HG03520 (cell line): ENCODE results near the gene CCDC191.

Experiments used
- ATAC-seq: cut with Tn5 transposase; IDR thresholded peaks from one replicate; pipeline ENCODE4 v1.9.1; 2021; ENCODE audit warnings: mild to moderate bottlenecking, moderate library complexity; ENCODE audit not compliant: unreplicated experiment

CCDC191 gene

GRCh38 chr3:113966172-113966571 lies 90.2 kb downstream of the CCDC191 start:
- ATAC-seq = no peak

DNA sequence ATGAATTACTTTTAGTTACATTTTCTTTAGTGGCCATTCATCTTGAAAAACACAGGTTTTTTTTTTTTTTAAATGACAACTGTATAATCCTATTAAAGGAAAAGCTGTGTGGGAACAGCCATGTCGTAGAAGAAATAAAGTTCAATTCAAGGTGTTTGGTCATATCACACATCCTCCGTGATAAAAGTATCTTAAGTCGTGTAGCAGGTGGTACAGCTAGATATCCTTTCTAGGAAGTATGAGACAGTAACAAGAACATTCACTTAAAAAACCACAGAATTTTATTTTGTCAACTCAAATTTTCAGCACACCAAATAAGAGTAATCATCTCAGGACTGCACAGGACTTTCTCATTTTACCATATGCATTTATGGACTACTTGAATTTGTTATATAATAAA lies 92.4 kb downstream of the CCDC191 start:
- ATAC-seq = no peak

DNA sequence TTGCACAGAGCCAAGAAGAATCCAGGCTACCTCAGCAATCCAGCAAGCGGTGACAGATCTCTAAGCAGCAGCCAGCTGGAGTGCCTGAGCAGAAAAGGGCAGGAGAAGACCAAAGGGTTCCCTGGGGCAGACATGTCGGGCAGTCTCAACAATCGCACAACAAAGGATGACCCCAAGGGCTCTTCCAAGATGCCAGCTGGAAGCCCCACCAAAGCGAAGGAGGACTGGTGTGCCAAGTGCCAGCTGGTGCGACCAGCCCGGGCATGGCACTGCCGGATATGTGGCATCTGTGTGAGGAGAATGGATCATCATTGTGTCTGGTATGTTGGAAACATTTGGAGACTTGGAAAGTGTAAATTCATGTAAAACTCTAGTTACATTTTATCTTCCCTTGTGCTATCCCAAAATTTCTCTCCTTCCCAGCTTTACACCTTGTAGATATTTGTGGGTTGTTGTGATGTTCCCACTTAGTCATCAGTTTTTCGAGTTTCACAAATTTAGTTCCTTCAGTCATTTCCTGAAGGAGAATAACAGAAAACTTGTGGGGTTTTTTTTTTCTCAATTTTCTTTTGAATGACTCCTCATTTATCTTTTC lies 102.1 kb downstream of the CCDC191 start:
- ATAC-seq = no peak

DNA sequence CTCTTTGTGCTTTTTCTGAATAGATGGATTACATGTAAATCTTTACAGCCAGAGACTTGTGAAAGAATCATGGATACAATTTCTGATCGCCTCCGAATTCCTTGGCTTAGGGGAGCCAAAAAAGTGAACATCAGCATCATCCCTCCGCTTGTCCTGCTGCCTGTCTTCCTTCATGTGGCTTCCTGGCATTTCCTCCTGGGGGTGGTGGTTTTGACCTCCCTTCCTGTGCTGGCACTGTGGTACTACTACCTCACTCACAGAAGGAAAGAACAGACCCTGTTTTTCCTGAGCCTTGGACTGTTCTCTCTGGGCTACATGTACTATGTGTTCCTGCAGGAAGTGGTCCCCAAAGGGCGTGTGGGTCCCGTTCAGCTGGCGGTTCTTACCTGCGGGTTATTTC lies 102.6 kb downstream of the CCDC191 start:
- no peak for ATAC-seq

DNA sequence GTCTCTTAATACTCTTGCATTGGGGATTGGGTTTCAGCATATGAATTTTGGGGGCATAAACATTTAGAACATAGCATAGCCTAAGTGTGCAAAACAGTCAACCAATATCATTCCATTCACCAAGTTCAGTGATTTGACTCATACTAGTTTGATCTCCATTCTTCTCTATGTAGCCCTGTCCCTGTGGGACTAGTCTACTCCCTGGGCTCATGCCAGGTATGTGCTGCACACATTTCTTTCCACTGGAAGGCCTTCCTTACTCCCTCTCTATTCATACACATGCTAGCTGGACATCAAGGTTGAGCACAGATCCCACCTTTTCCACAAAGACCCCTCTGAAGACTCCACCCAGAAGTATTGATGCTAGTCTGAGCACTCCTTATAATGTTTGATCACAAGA lies 103.4 kb downstream of the CCDC191 start:
- no peak for ATAC-seq

DNA sequence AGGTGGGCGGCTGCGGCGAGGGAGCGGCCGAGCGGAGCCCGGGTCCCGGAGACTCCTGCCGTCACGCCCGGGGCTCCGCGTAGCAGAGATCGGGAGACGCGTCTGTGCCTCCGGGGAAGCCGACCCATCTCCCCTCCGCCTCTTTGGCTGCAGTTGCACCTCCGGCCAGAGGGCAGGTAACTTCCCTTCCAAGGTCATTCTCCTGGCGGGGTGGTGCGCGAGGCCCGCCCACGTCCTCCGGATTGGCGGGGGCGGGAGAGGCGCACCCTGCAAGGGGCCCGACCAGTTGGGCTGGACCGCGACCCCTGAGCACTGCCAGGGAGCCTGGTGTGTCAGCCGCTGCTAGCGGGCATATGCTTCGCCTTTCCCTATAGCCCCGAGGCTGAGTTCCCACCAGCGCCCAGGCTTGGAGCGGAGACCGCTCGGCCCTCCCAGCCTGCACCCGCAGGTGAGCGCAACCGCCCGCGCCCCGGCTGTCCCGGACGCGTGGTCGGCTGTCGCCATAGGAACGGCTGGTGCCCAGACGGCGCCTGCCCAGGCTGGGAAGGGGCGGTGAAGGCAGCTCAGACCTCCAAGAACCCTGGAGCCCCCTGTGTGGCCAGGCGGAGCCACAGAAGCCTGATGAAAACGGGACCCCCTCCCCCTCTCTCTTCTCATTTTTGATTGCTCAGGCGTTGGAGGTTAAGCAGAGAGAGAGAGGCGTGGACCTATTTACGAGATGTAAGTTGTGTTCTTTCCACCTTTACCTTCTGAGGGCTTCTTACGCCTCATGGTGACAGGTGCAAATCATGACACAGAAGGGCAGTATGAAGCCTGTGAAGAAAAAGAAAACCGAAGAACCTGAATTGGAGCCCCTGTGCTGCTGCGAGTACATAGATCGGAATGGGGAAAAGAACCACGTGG lies 108.1 kb downstream of the CCDC191 start:
- peak; percentile 39 for ATAC-seq

DNA sequence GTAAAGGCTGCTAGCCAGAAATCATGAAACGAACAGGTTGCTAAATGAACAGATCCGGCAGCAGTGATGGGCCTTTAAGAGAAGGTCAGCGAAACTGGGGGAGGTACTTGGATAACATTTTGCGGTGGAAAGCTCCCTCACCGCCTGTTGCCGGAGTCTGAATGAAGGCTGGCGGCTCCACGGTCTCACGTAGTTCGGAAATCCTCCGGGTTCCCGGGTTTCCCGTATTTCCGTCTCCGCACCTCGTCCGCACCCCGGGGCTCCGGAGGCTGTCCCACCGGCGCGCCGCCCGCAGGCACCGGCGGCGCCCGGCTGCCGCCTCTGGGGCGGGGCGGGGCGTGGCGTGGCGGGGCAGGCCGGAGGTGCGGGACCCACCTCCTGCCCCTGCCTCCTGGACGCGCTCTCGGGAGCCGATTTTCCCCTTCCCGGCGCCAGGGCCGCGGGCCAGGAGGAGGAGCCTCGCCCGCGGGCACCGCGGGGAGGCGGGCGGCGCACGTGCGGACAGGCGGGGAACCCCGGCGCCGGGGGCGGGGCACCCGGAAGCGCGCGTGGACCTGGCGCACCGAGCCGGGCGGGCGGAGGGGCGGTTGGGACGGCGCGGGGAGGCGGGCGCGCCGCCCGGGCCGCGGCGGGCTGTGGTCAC lies 108.8 kb downstream of the CCDC191 start, which contains the start of gene ZDHHC23:
TSS of gene ZDHHC23 (plus strand) at position 642 of the 643 bp plus-strand sequence. CDS start 790 bp downstream, outside the sequence.
- peak; percentile 72 for ATAC-seq

DNA sequence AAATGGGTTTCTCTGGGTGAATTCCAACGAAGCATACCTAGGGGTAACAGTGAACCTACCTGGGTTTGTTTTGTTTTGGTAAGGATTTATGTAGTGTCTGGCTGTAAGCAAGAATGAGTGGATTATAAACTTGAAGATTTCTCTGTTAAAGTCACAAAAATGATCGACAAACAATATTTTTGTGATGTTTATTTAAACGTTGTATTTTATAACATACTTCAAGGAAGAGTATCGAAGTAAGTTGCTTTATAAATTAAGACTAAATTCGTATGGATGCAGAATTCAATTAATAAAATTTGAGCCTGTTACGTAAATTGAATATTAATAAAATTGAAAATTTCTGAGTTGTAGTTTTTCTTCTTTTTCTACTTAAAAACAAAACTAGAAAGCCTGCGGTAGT lies 109.5 kb downstream of the CCDC191 start:
- ATAC-seq = no peak

DNA sequence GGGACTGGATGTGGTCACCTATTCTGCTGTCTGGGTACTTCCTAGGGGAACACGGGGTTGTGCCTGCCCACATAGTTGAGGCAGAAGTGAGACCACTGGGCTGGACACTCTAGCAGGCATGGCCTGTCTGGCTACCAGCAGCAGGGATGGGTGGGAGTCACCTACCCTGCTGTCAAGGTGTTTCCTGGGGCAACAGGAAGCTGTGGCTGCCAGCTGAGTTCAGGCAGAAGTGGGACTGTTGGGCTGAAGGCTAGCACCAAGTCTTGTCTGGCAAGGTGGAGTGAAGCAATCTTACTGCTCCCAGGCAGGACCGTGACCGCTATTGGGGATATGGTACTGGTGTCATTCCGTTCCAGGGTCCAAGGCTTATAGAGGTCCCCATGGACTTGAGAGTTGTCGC lies 128.8 kb downstream of the CCDC191 start:
- no peak for ATAC-seq

- ATAC-seq = no peak
Observed at GRCh38 chr3:113914646-113915045, 141.7 kb downstream of the CCDC191 start.
